Inferior parietal cortex (tissue), 1 donor: ENCODE results near the gene C1orf141.
"Not testable (repeated sequence)": the region's sequence is repeated elsewhere in the genome, so short reads cannot be mapped to it uniquely, and the experiment has no call there.

Source experiments
- DNase-seq: peaks from one replicate; pipeline ENCODE4 v3.0.0-alpha.2; 2016; ENCODE audit errors: extremely low spot score

C1orf141 gene

DNA sequence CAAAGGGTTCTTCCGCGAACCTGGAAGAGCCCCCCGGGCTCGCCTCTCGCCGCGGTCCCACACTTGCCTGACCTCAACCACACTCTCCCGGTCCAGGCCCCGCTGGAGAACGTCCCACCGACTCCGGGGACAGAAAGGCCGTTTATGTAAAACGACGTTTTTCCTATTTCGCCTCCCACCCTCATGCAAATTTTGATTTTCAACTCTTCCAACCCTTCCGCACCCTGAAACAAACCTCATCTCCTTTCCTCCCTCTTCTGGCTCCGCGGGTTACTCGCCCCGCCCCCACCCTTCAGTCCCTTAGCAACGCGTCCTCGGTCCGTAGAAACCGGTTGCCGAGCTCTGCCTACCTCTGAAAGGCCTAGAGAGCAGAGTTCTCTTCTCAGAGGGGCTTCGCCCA, at the start of gene C1orf141:
C1orf141 (minus strand) TSS at position 276 of the 400 bp plus-strand sequence. CDS start 7,730 bp downstream, outside the sequence.
- DNase-seq = no peak

DNA sequence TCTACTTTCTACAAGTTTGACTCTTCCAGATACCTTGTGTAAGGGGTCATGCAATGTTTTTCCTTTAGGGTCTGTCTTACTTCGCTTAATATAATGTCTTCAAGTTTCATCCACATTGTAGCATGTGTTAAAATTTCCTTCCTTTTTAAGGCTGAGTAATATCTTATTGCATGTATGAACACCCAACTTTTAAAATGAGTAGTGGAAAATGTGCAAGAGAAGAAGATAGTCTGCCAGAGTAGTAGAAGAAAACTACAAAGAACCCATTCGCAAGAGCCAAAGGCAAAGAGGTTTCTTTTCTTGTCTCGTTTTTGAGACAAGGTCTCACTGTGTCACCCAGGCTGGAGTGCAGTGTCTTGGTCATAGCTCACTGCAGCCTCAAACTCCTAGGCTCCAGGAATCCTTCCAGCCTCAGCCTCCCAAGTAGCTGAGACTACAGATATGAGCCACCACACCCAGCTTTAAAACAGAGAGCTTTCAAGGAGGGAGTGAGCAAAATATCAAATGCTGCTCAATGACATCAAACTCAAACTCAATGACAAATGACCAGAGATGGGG, 40.8 kb upstream of the C1orf141 start:
- DNase-seq = no peak

DNA sequence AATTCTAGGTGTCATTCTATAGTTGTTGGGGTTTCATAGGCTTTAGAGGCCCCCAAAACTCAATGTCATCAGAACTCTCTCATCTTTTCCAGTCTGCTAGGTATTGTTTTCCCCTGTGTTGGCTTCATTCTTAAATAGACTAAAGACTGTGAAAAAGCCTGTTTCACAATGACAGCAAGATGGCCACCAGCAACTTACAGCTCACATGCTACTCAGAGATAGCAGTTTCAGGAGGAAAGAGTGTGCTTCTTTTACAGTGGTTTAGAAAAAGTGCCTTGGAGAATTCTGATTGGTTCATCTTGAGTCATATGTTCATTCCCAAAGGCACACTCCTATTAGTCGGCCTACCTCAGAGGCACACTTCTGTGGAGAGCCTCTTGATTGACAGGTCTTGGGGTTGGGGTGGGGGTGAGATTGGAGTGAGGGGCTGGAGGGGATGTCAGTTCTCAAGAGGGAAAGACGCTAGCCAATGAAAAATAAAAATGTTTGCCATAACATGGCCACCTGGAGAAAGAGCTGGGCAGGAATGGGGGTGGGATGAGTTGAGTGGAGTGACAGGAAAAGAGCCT, 40.0 kb upstream of the C1orf141 start:
- DNase-seq = no peak

DNA sequence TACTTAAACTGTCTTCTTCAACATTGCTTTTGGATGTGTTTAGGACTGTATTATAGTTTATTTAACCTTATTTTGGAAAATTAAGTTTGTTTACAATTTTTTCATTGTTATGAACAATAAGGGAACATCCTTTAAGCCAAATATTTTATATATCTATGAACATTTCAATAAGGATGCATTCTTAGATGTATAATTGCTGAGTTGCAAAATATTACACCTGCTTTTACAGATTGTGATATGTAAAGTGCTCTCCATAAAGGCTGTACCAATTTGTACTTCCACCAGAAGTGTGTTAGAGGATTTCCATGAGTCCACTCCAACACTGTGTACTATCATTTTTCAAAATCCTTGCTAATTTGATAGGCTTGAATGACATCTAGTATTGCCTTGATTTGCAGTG, 39.2 kb upstream of the C1orf141 start:
- DNase-seq = no peak

DNA sequence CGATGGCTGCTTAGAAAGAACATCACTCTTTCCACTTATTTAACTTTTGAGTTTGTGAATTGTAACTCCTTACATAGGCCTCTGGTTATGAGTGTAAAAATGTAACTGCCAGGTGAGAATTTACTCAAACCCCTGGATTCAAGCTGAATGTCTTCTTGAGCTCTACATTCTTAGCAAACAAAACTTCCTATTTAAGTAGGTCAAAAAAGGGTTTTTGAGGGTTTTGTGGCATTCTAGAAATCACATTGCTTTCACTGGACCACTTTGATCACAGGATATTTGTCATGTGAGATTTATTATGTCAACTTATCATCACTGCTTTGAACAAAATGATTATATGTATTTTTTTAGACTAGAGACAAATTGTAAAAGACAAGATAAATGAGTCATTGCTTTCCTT, 37.2 kb upstream of the C1orf141 start:
- no peak for DNase-seq

DNA sequence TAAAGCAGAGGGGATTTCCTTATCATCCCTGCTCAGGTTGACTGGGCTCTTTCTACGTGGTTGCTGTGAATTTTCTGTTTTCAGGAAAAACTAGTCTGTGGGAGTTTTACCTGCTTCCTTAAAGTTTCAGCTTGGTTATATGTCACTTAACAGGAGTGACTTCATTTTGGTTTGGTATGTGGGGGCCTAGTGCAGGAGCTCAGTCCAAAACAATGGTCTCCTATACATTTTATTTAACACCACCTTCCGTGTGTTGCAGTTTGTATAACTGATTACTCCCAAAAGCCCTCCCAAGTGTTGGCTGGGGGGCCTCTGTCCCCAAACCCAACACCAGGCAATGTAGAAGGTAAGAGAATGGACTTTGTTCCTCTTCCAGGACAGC, 36.8 kb upstream of the C1orf141 start:
- DNase-seq = no peak

DNA sequence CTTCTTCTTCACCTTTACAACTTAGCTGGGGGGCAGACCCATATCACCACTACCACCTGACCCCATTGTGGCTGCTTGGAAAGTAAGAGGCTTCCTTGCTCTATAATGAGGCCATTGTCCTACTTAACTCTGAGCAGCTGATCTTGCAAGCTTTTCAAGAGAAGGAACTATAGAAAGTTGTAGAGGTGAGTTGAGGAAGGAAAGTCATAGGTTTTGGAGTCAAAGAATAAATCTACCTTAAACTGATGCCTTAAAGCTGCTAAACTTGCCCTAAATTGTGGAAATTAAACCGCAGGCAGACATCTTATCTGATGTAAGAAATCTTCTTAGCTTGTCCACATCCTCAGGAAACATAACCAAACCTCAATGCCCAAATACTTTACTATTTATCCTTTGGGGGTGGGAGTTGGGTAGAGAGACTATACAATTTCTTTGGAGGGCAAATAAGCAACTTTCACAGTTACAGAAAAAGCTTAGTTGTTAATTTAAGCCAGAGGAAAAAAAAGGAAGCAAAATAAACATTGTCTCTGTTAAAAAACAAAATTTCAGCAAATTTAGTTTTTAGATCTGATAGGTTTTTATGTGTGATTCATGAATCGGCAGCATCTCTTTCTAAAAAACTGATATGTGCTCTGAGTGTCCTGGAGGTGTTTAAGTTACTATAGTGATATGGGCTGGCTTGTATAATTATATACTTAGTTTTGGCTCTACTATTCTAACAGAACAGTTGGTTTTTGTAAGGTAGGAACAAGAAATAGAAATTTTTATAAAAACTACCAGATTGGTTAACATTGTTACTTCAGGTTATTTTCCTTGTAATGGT, 36.2 kb upstream of the C1orf141 start:
- DNase-seq = no peak

DNA sequence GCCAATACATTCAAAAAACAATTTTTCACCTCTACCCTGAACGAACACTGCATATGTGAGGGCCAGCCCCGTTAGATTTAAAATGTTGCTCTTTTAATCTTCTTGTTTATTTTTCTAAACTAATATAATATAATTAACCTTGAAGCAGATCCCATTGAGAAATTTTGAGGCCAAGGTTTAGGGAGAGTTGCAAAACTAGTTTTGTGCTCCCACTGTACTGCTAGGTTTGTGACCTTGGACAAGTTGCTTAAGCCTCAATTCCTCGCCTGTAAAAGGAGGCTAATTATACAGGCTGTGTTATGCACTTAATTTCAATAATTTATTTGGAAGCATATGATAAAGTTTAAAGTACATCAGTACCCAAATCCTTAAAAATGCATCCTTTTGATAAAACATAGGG, 35.2 kb upstream of the C1orf141 start:
- DNase-seq = no peak

DNA sequence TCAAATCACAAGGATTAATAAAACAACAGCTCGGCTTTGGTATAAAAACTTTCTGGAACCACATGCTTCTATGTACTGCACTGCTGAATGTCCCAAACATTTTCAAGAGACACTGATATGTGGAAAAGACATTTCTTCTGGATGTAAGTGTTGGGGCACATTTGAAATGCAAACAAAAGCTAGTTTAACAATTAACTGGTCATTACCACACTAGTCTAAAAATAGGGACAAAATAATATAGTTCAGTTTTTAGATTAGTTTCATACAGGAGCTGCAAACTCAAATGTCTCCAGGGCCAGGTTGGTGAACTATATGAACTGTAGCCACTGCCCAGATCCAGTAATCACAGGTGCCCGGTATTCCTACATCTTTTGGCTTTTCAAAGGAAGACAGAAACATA, 34.7 kb upstream of the C1orf141 start:
- DNase-seq = no peak

DNA sequence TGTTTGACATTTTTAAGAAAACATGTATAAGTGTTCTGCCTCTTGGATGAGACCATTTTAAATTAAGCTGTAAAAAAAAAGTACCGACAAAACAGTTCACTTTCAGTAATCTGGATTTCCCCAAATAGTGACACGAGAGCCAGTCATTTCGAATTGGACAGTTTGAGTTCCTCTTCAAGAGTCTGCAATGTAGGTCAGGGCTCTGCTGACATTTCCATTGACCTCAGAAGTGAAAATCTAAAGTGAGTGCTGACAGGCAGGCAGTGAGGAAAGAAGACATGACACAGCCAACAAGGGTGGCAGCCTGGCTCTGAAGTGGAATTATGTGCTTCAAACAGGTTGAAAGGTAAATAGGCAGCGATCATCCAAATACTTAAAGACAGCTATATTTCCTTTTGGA, 31.4 kb upstream of the C1orf141 start, which contains the start of gene IL23R:
IL23R (plus strand) TSS at position 259 of the 400 bp plus-strand sequence. CDS start 1,667 bp downstream, outside the sequence.
- no peak for DNase-seq

DNA sequence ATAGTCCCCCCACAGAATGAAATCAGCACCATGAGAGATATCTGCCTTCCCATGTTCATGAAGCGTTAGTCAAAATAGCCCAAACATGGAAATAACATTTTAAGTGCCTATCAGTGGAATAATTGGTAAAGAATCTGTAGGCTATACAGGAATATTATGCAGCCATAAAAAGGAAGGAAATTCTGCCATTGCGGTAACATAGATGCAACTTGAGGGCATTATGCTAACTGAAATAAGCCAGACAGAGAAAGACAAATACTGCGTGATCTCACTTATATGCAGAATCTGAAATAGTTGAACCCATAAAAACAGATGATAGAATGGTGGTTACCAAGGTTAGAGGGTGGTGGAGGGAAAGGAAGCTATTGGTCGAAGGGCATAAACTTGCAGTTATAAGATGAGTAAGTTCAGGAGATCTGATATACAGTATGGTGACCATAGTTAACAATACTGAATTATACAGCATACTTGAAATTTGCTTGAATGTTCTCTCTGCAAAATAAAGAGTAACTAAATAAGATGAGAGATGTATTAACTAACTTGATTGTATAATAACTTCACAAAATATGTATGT, 30.8 kb upstream of the C1orf141 start:
- no peak for DNase-seq

DNA sequence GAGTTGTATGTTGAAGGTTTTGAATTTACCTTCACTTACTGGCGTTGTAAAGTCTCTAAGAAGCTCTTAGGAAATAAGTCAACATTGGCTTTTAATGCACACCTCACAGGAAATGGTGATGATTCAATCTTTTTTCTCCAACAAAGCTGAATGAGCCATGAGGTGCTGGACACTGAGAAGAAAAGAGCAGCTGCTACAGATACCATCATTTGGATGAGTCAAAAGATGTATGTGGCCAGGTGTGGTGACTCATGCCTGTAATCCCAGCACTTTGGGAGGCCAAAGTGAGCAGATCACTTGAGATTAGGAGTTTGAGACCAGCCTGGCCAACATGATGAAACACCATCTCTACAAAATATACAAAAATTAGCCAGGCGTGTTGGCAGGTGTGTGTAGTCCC, 28.2 kb upstream of the C1orf141 start:
- no peak for DNase-seq

DNA sequence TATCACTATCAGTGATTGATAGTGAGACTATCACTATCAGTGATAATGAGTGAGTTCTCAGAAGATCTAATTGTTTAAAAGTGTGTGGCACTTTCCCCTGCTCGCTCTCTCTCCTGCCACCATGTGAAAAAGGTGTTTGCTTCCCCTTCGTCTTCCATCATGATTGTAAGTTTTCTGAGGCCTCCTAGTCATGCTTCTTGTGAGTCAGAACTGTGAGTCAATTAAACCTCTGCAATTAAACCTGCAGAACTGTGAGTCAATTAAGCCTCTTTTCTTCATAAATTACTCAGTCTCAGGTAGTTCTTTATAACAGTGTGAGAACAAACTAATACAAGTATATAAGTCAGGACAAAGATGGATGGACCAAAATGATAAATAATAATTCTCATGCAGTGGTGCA, 24.5 kb upstream of the C1orf141 start:
- no peak for DNase-seq

DNA sequence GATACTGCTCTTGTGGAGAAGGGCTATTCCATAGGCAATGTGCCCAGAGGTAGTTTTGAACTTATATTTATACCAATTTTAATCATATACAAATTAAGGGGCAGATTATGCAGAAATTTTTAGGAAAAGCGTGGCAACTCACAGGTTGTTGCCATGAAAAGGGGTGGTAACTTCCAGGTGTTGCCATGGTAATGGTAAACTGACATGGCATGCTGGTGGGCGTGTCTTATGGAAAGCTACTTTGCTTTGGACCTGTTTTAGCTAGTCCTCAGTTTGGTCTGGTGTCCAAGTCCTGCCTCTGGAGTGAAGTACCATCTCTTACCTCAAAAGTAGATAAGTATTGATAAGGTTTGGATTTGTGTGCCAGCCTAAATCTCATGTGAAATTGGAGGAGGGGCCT, 23.6 kb upstream of the C1orf141 start:
- DNase-seq = no peak

DNA sequence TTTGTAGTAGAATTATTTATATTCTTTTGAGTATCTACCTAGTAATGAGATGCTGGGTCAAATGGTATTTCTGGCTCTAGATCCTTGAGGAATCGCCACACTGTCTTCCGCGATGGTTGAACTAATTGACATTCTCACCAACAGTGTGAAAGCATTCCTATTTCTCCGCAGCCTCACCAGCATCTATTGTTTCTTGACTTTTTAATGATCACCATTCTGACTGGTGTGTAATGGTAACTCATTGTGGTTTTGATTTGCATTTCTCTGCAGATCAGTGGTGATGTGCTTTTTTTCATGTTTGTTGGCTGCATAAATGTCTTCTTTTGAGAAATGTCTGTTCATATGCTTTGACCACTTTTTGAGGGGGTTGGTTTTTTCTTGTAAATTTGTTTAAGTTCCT, 16.2 kb upstream of the C1orf141 start:
- no peak for DNase-seq

DNA sequence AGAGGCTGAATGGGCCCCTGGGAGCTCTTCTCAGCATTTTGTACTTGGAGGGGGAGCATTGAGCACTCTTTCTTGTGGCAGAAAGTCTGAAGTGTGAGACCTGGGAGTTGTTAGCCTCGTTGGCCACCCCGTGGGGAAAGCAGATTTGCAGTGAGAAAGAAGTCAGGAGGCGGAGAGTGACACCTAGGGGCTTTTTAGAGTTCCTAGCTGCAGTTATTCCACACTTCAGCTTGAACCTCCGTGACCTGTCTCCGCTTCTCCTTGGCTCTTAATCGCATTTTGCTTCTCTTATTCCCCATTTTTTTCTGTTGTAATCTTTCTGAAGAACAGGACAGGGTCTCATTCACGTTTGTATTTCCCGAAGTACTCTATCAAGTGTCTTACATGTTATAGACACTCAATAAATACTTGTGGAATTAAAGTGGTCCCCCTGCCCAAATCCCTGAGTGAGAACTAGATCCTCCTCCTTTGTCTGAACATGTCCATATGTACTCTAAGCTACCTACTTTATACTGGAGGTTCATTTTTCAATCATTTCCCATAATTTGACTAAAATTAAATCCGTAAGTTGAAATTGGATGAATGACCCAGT, 14.5 kb upstream of the C1orf141 start:
- DNase-seq = peak; percentile 83

DNA sequence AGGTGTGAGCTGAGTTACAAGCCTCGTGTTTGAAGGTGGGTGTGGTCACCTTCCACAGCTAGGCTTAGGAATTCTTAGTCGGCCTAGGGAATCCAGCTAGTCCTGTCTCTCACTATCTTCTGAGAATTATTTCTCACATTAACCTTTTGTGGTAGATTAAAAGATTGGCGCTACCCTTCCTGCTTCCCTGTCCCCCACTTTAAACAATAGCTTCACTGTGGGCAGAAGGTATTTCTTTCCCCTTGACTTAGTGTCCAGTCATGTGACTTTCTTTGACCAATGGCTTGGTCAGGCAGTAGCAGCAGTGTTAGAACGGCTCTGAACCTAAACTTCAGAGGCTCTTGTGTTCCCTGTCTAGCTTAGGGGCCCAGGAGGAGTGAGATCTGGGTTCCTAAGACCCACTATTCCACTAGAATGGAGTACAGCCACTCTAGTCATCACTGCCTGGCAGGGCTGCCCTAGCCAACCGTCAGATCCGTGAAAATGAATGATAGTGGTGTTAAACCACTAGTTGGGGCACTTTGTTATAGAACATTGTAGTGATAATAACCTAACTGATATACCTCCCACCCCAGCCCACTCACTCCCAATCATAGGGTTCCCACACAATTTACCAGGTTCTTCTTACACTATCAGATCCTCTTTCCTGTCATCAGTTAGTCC, 13.9 kb upstream of the C1orf141 start:
- no peak for DNase-seq

DNA sequence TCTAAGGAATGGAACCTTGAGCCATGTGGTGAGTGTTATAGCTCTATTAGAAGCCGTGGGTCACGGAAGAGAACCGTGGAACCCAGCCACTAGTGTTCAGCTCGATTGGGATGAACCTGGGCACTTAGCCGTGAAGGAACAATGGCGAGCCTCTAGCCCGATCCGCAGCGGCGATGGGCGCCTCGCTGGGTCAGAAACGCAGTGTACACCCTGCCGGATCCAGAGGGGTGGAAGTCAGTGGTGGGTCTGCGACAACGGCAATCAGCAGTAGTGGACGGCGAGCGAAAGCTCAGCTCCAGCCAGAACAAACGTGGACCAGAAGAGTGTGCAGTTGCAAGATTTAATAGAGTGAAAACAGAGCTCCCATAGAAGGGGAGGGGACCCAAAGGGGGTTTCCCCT, 13.2 kb upstream of the C1orf141 start:
- DNase-seq = not testable (repeated sequence)

DNA sequence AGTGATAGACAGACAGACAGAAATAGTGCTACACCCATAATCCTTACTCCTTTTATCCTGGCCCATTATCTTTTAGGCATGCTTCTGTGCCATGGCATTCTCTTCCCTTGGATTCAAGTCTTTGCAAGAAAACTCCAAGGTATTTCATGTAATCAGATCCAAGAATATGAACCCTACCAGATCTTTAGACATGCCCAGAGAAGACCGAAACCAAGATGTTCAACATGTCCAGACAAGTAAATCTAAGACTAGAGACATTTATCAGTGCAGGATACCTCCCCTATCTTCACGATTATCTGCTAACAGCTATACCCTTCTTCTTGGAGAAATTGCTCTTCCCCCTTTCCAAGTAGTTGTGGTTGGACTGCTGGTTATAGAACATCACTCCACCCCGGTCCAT, 11.8 kb upstream of the C1orf141 start:
- DNase-seq = no peak

DNA sequence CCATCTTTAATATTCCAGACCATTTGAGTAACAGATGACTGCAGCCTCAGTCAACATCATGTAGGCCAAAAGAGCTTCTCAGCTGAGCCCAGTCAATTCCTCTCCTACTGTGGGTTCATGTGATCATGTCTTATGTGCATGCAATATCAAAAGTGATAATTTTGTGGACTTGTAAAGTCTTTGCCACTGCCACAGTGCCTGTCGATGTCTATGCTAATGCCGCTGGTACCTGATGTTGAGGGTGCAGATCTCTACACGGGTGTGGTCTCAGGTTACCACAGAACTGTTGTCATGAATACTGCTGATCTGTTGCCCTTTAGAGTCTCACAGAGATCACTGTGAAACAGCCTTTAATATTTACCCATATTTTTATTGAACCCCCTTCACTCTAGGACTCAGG, 11.3 kb upstream of the C1orf141 start:
- DNase-seq = no peak

DNA sequence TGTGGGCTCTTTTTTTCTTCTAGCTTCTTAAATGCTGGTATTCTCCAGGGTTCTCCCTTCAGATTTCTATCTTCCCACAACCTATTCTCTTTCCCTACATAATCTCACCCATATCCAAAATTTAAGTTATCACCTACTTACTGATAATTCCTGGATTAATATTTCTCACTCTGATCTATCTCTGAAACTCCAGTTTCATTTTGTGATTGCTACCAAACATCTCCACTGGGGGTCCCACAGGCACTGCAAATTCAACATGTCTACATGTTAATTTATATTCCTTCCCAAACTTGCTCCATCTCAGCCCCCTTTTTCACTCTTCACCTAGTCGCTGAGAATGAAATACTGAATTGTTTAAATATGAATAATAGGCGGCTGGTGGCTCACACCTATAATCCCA, 9.9 kb upstream of the C1orf141 start:
- DNase-seq = no peak

DNA sequence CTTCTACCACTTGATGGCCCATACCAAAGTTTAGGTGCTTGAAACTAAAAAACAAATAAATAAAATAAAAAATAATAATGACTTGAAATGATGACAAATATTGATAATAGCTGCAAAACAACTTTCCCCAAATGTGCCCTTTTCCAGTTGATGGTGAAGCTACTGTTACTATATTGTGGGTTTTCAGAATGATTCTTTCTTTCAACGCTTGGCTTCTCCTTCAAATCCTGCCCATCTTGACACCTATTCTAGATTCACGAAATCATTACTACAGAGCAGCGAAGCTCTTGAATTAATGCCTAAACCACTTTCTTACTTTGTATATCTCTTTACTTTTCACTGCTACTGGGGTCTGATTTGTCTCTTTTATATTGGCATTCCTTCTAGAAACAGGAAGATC, 9.2 kb upstream of the C1orf141 start:
- DNase-seq = no peak
